HG03135 (cell line): ENCODE measurements around the gene PRKCA.

ENCODE experiments used
- ATAC-seq: cut with Tn5 transposase; IDR thresholded peaks from one replicate; pipeline ENCODE4 v1.9.1; 2021; ENCODE audit warnings: mild to moderate bottlenecking, moderate library complexity; ENCODE audit not compliant: unreplicated experiment

PRKCA gene

GRCh38 chr17:66407864-66408263 lies 105.5 kb downstream of the PRKCA start:
- no peak for ATAC-seq

GRCh38 chr17:66411520-66411919 lies 109.1 kb downstream of the PRKCA start:
- no peak for ATAC-seq

- no peak for ATAC-seq
Measured at GRCh38 chr17:66412857-66413558, 110.6 kb downstream of the PRKCA start.

GRCh38 chr17:66413559-66414520 lies 111.4 kb downstream of the PRKCA start:
- ATAC-seq, result no peak

GRCh38 chr17:66414561-66415175 lies 112.3 kb downstream of the PRKCA start:
- ATAC-seq, result no peak

- ATAC-seq, result no peak
Measured at GRCh38 chr17:66415366-66416206, 113.2 kb downstream of the PRKCA start.

GRCh38 chr17:66416207-66416940 lies 114.0 kb downstream of the PRKCA start:
- ATAC-seq, result no peak

- no peak for ATAC-seq
Measured at GRCh38 chr17:66417300-66417719, 114.9 kb downstream of the PRKCA start.

- no peak for ATAC-seq
Measured at GRCh38 chr17:66420961-66421371, 118.6 kb downstream of the PRKCA start.

GRCh38 chr17:66422186-66422585 lies 119.8 kb downstream of the PRKCA start:
- no peak for ATAC-seq

- ATAC-seq, result no peak
Measured at GRCh38 chr17:66423056-66423955, 120.9 kb downstream of the PRKCA start.

- ATAC-seq, result no peak
Measured at GRCh38 chr17:66425756-66426396, 123.5 kb downstream of the PRKCA start.

GRCh38 chr17:66426397-66427033 lies 124.1 kb downstream of the PRKCA start:
- ATAC-seq, result no peak

GRCh38 chr17:66427134-66427533 lies 124.7 kb downstream of the PRKCA start:
- no peak for ATAC-seq

GRCh38 chr17:66429680-66430079 lies 127.3 kb downstream of the PRKCA start:
- ATAC-seq, result no peak

- ATAC-seq, result no peak
Measured at GRCh38 chr17:66430846-66431795, 128.7 kb downstream of the PRKCA start.

GRCh38 chr17:66431910-66432309 lies 129.5 kb downstream of the PRKCA start:
- ATAC-seq, result no peak
